Endodermal cell (in vitro differentiated cells): ENCODE data around the gene BEST4. TPM values are rescaled to one million over a fixed set of nuclear protein-coding genes. Genes with fewer than 3 reads are reported as not detected.
A peak's percentile ranks its signal among the peaks of the same experiment; 100 is the strongest.

ENCODE experiments used
- DNase-seq: peaks from one replicate; pipeline ENCODE4 v3.0.0-alpha.2; 2017
- H3K27ac ChIP-seq: 2 replicates; pipeline ENCODE4 v1.5.1; 2013; ENCODE audit warnings: mild to moderate bottlenecking, low read depth, low read length, moderate library complexity
- H3K27me3 ChIP-seq: 2 replicates; pipeline ENCODE4 v1.6.1; 2013; ENCODE audit warnings: mild to moderate bottlenecking, low read length, moderate library complexity; ENCODE audit not compliant: insufficient read depth, control insufficient read depth, poor library complexity, severe bottlenecking
- H3K36me3 ChIP-seq: 2 replicates; pipeline ENCODE4 v1.7.0; 2013; ENCODE audit warnings: mild to moderate bottlenecking, low read length, moderate library complexity; ENCODE audit not compliant: control insufficient read depth, insufficient read depth
- H3K4me1 ChIP-seq: one replicate; pipeline ENCODE4 v1.7.0; 2013; ENCODE audit warnings: low read length; ENCODE audit not compliant: control insufficient read depth, insufficient read depth
- H3K4me3 ChIP-seq: 2 replicates; pipeline ENCODE4 v1.5.1; 2013; ENCODE audit warnings: mild to moderate bottlenecking, low read length, moderate library complexity
- H3K9ac ChIP-seq: 2 replicates; pipeline ENCODE4 v1.6.1; 2013; ENCODE audit warnings: mild to moderate bottlenecking, low read length, moderate library complexity; ENCODE audit not compliant: poor library complexity, severe bottlenecking; ENCODE audit errors: extremely low read depth
- H3K9me3 ChIP-seq: 2 replicates; pipeline ENCODE4 v1.6.1; 2013; ENCODE audit warnings: mild to moderate bottlenecking, low read length, moderate library complexity; ENCODE audit not compliant: control insufficient read depth
- H3K27ac Mint-ChIP-seq: 2 replicates; pipeline ENCODE4 v1.8.0; 2020; ENCODE audit warnings: mixed read lengths
- H3K27me3 Mint-ChIP-seq: 2 replicates; pipeline ENCODE4 v1.8.0; 2021; ENCODE audit warnings: mild to moderate bottlenecking, mixed read lengths; ENCODE audit not compliant: insufficient read depth
- H3K36me3 Mint-ChIP-seq: 2 replicates; pipeline ENCODE4 v1.8.0; 2020; ENCODE audit warnings: low read depth, mixed read lengths
- H3K4me1 Mint-ChIP-seq: 2 replicates; pipeline ENCODE4 v1.8.0; 2020; ENCODE audit warnings: mixed read lengths
- H3K4me3 Mint-ChIP-seq: 2 replicates; pipeline ENCODE4 v1.8.0; 2020; ENCODE audit warnings: mild to moderate bottlenecking, moderate library complexity, mixed read lengths
- H3K9me3 Mint-ChIP-seq: 2 replicates; pipeline ENCODE4 v1.8.0; 2020; ENCODE audit warnings: mild to moderate bottlenecking, mixed read lengths
- WGBS, 2 experiments: methylation state at CpG; one replicate each; pipeline versions ENCODE4 v1.1.5 to v1.1.7; 2013; ENCODE audit warnings: missing lambda C conversion rate in 2 of 2, mixed read lengths in 1 of 2; ENCODE audit not compliant: insufficient coverage in 1 of 2, insufficient read length in 1 of 2; 5-methylcytosine and 5-hydroxymethylcytosine counted together
- total RNA-seq, 2 donors: library from RNA; stranded (reverse); fragmentation: NEBNext Ultra II Directional in 1 of 2; extraction: Animal tissue kit (Norgen Biotek cat#: 25700) in 1 of 2; gene quantifications; 2 replicates in 1 of 2; 3 replicates in 1 of 2; pipeline ENCODE4 v1.2.1, GENCODE V29; 2021
- TF ChIP-seq, protein P1 (sequence below): fragments of 200-600 bp; sonication (generic); conservative IDR thresholded peaks from 2 replicates; pipeline ENCODE4 v1.5.0; 2021; ENCODE audit warnings: antibody characterized with exemption, mild to moderate bottlenecking

BEST4 gene
- total RNA-seq, 2 donors from 2014 or later: 1.6 to 2.3 TPM

DNA sequence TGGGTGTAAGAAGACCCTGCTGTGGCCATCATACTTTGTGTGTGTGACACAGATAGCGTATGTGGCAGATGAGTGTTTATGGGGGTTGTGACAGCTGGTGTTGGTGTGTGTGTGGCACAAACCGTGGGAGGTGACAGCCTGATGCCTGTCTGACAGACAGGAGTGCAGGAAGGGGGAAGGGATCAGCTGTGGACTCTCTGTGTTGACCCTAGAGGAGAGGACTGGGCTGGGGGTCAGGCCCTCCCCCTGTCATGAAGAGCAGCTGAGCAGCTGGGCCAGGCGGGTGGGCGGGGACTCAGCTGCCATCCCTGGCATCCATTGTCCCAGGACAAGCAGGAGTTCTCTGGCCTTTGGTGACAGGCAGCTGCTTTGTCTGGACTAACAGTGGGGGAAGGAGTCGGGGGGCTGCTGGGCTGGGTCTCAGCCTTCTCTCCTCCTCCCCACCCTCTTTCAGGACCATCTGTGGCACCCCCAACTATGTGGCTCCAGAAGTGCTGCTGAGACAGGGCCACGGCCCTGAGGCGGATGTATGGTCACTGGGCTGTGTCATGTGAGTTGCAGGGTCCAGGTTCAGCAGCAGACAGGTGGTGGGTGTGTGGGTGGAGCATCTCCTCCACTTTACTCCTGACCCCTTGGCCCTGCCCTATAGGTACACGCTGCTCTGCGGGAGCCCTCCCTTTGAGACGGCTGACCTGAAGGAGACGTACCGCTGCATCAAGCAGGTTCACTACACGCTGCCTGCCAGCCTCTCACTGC is 14.5 kb upstream of the BEST4 start:
- peak overlapping the region; percentile 83 for H3K4me3 ChIP-seq
- 85 to 90% methylated on average over 6 to 13 of the region's 13 CpGs for WGBS, 2 experiments
- Mint-ChIP-seq H3K4me3 (no peak overlapping the region), H3K36me3 (peaks cover 9% of the 10 kb centered on the region), H3K27ac (peak overlapping the region; percentile 1), H3K9me3 (no peaks in the 10 kb centered on the region), H3K4me1 (peaks cover 28% of the 10 kb centered on the region), H3K27me3 (peaks cover 2% of the 10 kb centered on the region)
- H3K27ac ChIP-seq: peak overlapping the region; percentile 85
- H3K36me3 ChIP-seq: peaks cover 27% of the 10 kb centered on the region
- DNase-seq: peak; percentile 51
- H3K27me3 ChIP-seq: no peaks in the 10 kb centered on the region
- H3K4me1 ChIP-seq: peaks cover 14% of the 10 kb centered on the region
- TF ChIP-seq, protein P1, sequence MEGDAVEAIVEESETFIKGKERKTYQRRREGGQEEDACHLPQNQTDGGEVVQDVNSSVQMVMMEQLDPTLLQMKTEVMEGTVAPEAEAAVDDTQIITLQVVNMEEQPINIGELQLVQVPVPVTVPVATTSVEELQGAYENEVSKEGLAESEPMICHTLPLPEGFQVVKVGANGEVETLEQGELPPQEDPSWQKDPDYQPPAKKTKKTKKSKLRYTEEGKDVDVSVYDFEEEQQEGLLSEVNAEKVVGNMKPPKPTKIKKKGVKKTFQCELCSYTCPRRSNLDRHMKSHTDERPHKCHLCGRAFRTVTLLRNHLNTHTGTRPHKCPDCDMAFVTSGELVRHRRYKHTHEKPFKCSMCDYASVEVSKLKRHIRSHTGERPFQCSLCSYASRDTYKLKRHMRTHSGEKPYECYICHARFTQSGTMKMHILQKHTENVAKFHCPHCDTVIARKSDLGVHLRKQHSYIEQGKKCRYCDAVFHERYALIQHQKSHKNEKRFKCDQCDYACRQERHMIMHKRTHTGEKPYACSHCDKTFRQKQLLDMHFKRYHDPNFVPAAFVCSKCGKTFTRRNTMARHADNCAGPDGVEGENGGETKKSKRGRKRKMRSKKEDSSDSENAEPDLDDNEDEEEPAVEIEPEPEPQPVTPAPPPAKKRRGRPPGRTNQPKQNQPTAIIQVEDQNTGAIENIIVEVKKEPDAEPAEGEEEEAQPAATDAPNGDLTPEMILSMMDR: no peak
- no peak overlapping the region for H3K9ac ChIP-seq
- H3K9me3 ChIP-seq: no peaks in the 10 kb centered on the region

DNA sequence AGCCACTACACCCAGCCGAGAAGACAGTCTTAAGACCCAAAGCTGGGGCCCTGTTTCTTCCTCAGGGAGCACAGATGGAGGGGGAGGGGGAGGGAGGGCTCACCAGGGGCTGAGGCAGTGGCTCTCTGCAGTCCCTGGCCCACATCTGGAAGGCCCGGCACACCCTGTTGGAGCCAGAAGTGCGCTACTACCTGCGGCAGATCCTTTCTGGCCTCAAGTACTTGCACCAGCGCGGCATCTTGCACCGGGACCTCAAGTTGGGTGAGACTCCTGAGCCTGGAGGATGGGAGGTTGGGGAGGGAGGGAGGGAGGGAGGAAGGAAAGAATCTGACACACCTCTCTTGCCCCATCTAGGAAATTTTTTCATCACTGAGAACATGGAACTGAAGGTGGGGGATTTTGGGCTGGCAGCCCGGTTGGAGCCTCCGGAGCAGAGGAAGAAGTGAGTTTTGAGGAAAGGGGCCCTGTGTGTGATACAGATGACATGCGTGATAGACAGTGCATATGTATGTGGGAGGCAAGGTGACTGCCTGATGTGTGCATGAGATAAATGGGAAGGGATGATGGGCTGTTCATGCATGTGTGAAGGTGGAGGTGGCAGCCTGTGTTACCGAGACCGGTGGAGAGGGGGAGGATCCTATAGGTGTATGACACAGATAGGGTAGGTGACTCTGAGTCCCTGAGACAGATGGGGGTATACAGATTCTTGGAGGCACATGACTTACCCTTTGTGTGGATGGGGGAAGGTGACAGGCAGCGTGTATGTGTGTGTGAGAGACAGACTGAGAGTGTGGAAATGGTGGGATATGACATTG is 13.7 kb upstream of the BEST4 start:
- peaks cover 23% of the 10 kb centered on the region for H3K36me3 ChIP-seq
- TF ChIP-seq, protein P1: no peak
- WGBS, 2 experiments: 78 to 87% methylated on average over 9 to 13 of the region's 13 CpGs
- H3K27ac ChIP-seq: peak overlapping the region; percentile 85
- H3K4me3 ChIP-seq: peak overlapping the region; percentile 83
- H3K9ac ChIP-seq: no peak overlapping the region
- H3K36me3 Mint-ChIP-seq: peaks cover 7% of the 10 kb centered on the region
- no peaks in the 10 kb centered on the region for H3K9me3 Mint-ChIP-seq
- no peak for DNase-seq
- H3K4me3 Mint-ChIP-seq: peak overlapping the region; percentile 75
- H3K4me1 ChIP-seq: peaks cover 8% of the 10 kb centered on the region
- H3K27me3 ChIP-seq: no peaks in the 10 kb centered on the region
- peaks cover 21% of the 10 kb centered on the region for H3K4me1 Mint-ChIP-seq
- H3K27ac Mint-ChIP-seq: no peak overlapping the region
- no peaks in the 10 kb centered on the region for H3K9me3 ChIP-seq
- peaks cover 2% of the 10 kb centered on the region for H3K27me3 Mint-ChIP-seq

DNA sequence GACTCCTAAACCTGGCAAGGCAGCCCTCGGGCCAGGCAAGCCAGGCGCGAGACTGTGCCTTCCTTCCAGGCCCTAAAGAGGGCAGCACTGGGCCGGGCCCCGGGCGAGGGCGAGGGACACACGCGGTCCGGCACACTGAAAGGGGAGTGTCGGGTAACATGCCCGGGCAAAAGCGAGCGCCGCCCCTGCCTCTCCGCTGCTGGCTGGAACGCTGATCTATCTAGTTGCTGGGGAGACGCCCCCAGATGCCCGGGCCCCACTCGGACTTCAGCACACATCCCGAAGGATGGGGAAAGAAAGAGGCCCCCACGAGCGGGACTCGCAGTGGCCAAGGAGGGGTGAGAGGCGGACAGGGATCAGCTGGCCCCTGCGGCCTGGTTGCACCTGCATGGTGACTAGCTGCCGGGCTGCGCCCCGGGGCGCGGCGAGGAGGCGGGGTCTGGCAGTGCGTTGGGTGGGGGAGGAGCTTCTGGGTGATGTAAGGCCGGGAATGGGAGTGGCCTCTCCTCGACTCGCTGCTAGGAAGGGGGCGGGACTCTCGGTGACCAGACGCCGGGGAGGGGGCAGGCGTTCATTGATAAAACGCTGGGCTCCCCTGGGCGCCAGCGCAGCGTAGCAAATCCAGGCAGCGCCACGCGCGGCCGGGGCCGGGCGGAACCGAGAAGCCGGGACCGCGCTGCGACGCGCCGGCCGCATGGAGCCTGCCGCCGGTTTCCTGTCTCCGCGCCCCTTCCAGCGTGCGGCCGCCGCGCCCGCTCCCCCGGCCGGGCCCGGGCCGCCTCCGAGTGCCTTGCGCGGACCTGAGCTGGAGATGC is 12.0 kb upstream of the BEST4 start, which contains the start of gene PLK3:
TSS of gene PLK3 (plus strand) at position 608 of the 815 bp plus-strand sequence. CDS start at position 695, 87 bp downstream.
- Mint-ChIP-seq H3K4me1 (peaks cover 21% of the 10 kb centered on the region), H3K9me3 (no peaks in the 10 kb centered on the region), H3K4me3 (peak within 1 kb of the TSS; percentile 75), H3K27me3 (peaks cover 2% of the 10 kb centered on the region), H3K27ac (peak within 1 kb of the TSS; percentile 99), H3K36me3 (peaks cover 4% of the 10 kb centered on the region)
- peak within 1 kb of the TSS; percentile 66 for H3K9ac ChIP-seq
- H3K4me1 ChIP-seq: peaks cover 5% of the 10 kb centered on the region
- peak within 1 kb of the TSS; percentile 99 for H3K27ac ChIP-seq
- H3K4me3 ChIP-seq: peak within 1 kb of the TSS; percentile 83
- no peaks in the 10 kb centered on the region for H3K9me3 ChIP-seq
- H3K36me3 ChIP-seq: peaks cover 20% of the 10 kb centered on the region
- TF ChIP-seq, protein P1: peak; percentile 96
- no peaks in the 10 kb centered on the region for H3K27me3 ChIP-seq
- WGBS, 2 experiments: 0 to 1% methylated on average over 20 to 79 of the region's 79 CpGs
- DNase-seq: peak; percentile 99
